ENCODE data around the gene RGS6.
A peak's percentile ranks its signal among the peaks of the same experiment; 100 is the strongest.

RGS6 gene

DNA sequence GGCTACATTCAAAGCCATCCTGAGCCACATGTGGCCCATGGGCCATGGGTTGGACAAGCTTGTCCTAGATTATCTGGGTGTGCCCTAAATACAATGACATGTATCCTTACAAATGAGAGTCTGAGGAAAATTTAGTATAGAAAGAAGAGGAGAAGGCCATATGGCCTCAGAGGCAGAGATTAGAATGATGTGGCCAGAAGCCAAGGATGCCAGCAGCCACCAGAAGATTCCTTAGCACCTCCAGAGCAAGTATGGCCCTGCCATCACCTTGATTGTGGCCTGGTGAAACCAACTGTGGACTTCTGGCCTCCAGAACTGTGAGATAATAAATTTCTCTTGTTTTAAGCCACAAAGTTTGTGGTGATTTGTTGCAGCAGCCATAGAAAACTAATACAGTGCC, 436.9 kb downstream of the RGS6 start:
- Histone ChIP-seq H3K36me3 (ENCODE audit: control insufficient read depth in 4 of 4, insufficient read depth in 4 of 4, low read length in 3 of 4) (no peaks in the 10 kb centered on the region), H3K4me3 (ENCODE audit: control insufficient read depth in 1 of 7, extremely low read depth in 1 of 7, insufficient read depth in 4 of 7, low read depth in 2 of 7, low read length in 6 of 7) (no peak overlapping the region), H3K27ac (ENCODE audit: insufficient read depth in 1 of 2, low read depth in 1 of 2, low read length in 2 of 2, poor library complexity in 1 of 2, severe bottlenecking in 2 of 2) (no peak overlapping the region), H3K9me3 (ENCODE audit: control extremely low read depth in 1 of 5, control insufficient read depth in 4 of 5, insufficient read depth in 2 of 5, low read depth in 1 of 5, low read length in 4 of 5) (peaks cover 0 to 3% (median 2%) of the 10 kb centered on the region in 5 experiments), H3K27me3 (replicated peaks in 2 of 5; ENCODE audit: control insufficient read depth in 4 of 5, insufficient read depth in 5 of 5, low read length in 4 of 5) (no peaks in the 10 kb centered on the region), H3K4me1 (ENCODE audit: control extremely low read depth in 1 of 4, control insufficient read depth in 4 of 4, insufficient read depth in 4 of 4, low read length in 3 of 4) (no peaks in the 10 kb centered on the region)
- POLR2A ChIA-PET, result no interaction called here
- CTCF ChIA-PET, result no interaction called here
- DNase-seq, result no peak

DNA sequence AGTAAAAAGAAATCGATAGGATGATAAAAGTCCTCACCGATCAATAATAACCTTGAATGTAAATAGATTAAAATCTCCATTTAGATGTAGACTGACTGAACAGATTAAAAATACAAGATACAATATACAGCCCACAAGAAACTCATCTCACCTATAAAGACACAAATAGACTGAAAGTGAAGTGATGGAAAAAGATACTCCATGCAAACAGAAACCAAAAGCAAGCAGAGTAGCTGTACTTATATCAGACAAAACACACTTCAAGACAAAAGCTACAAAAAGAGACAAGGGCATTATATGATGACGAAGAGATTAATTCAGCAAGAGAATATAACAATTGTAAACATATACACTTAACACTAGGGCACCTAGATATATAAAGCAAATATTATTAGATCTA, 444.8 kb downstream of the RGS6 start:
- Histone ChIP-seq H3K9me3 (ENCODE audit: control extremely low read depth in 1 of 5, control insufficient read depth in 4 of 5, insufficient read depth in 2 of 5, low read depth in 1 of 5, low read length in 4 of 5) (peaks cover 0 to 10% (median 4%) of the 10 kb centered on the region in 5 experiments), H3K4me1 (ENCODE audit: control extremely low read depth in 1 of 4, control insufficient read depth in 4 of 4, insufficient read depth in 4 of 4, low read length in 3 of 4) (peaks cover 0 to 11% (median 1%) of the 10 kb centered on the region in 4 experiments), H3K27me3 (replicated peaks in 2 of 5; ENCODE audit: control insufficient read depth in 4 of 5, insufficient read depth in 5 of 5, low read length in 4 of 5) (no peaks in the 10 kb centered on the region), H3K27ac (ENCODE audit: insufficient read depth in 1 of 2, low read depth in 1 of 2, low read length in 2 of 2, poor library complexity in 1 of 2, severe bottlenecking in 2 of 2) (no peak overlapping the region), H3K36me3 (ENCODE audit: control insufficient read depth in 4 of 4, insufficient read depth in 4 of 4, low read length in 3 of 4) (no peaks in the 10 kb centered on the region), H3K4me3 (ENCODE audit: control insufficient read depth in 1 of 7, extremely low read depth in 1 of 7, insufficient read depth in 4 of 7, low read depth in 2 of 7, low read length in 6 of 7) (no peak overlapping the region)
- no peak for DNase-seq
- ChIA-PET CTCF (no interaction called here), POLR2A (no interaction called here)
- WGBS (ENCODE audit: insufficient coverage), result no CpG with 5 or more reads among the region's 3 CpGs

DNA sequence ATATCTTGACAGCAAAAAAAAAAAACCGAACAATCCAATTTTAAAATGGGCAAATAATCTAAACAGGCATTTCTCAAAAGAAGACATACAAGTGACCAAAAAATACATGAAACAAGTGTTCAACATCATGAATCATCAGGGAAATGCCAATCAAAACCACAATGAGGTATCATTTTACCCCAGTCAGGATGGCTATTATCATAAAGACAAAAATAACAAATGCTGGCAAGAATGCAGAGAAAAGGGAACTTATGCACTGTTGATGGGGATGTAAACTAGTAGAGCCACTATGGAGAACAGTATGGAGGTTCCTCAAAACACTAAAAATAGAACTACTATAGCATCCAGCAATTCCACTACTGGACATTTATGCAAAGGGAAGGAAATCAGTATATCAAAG, 448.2 kb downstream of the RGS6 start:
- H3K27ac ChIP-seq (ENCODE audit: insufficient read depth in 1 of 2, low read depth in 1 of 2, low read length in 2 of 2, poor library complexity in 1 of 2, severe bottlenecking in 2 of 2), result no peak overlapping the region
- CTCF ChIA-PET, result no interaction called here

DNA sequence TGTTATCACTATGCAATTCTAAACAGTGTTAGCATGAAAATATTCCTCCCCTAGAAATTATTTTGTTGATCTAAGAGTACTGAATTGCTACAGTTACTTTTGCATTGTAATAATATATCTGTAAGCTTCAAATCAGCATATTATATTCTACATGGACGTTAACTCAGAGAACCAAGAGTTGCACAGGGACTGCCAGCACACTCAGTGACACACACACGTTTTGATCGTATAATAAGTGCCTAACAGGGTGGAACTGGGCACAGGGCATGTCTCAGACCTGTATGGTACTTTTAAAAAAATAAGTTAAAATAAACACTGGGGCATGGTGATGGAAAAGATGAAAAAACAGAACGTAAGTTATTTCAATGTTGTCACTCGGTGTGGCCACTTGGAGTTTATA, 451.6 kb downstream of the RGS6 start:
- no peaks in the 10 kb centered on the region for H3K36me3 ChIP-seq (ENCODE audit: control insufficient read depth in 4 of 4, insufficient read depth in 4 of 4, low read length in 3 of 4)
- DNase-seq, result no peak
- H3K9me3 ChIP-seq (ENCODE audit: control extremely low read depth in 1 of 5, control insufficient read depth in 4 of 5, insufficient read depth in 2 of 5, low read depth in 1 of 5, low read length in 4 of 5), result no peaks in the 10 kb centered on the region
- ChIA-PET CTCF (no interaction called here), POLR2A (no interaction called here)
- H3K27ac ChIP-seq (ENCODE audit: insufficient read depth in 1 of 2, low read depth in 1 of 2, low read length in 2 of 2, poor library complexity in 1 of 2, severe bottlenecking in 2 of 2), result no peak overlapping the region
- no peaks in the 10 kb centered on the region for H3K27me3 ChIP-seq (replicated peaks in 2 of 5; ENCODE audit: control insufficient read depth in 4 of 5, insufficient read depth in 5 of 5, low read length in 4 of 5)
- H3K4me1 ChIP-seq (ENCODE audit: control extremely low read depth in 1 of 4, control insufficient read depth in 4 of 4, insufficient read depth in 4 of 4, low read length in 3 of 4), result peaks cover 0 to 11% (median 2%) of the 10 kb centered on the region in 4 experiments
- WGBS (ENCODE audit: insufficient coverage), result 88% methylated on average over 4 of the region's 5 CpGs
- no peak overlapping the region for H3K4me3 ChIP-seq (ENCODE audit: control insufficient read depth in 1 of 7, extremely low read depth in 1 of 7, insufficient read depth in 4 of 7, low read depth in 2 of 7, low read length in 6 of 7)

More for the DNA sequence above, 448.2 kb downstream of the RGS6 start:
- Histone ChIP-seq H3K27me3 (replicated peaks in 2 of 5; ENCODE audit: control insufficient read depth in 4 of 5, insufficient read depth in 5 of 5, low read length in 4 of 5) (no peaks in the 10 kb centered on the region), H3K4me3 (ENCODE audit: control insufficient read depth in 1 of 7, extremely low read depth in 1 of 7, insufficient read depth in 4 of 7, low read depth in 2 of 7, low read length in 6 of 7) (no peak overlapping the region), H3K9me3 (ENCODE audit: control extremely low read depth in 1 of 5, control insufficient read depth in 4 of 5, insufficient read depth in 2 of 5, low read depth in 1 of 5, low read length in 4 of 5) (peaks cover 0 to 6% (median 1%) of the 10 kb centered on the region in 5 experiments), H3K36me3 (ENCODE audit: control insufficient read depth in 4 of 4, insufficient read depth in 4 of 4, low read length in 3 of 4) (no peaks in the 10 kb centered on the region), H3K4me1 (ENCODE audit: control extremely low read depth in 1 of 4, control insufficient read depth in 4 of 4, insufficient read depth in 4 of 4, low read length in 3 of 4) (peaks cover 0 to 11% (median 1%) of the 10 kb centered on the region in 4 experiments)
- POLR2A ChIA-PET, result no interaction called here
- 100% methylated on average over 1 of the region's 1 CpG for WGBS (ENCODE audit: insufficient coverage)
- peak; percentile 15 to 81 (median 74) for DNase-seq

DNA sequence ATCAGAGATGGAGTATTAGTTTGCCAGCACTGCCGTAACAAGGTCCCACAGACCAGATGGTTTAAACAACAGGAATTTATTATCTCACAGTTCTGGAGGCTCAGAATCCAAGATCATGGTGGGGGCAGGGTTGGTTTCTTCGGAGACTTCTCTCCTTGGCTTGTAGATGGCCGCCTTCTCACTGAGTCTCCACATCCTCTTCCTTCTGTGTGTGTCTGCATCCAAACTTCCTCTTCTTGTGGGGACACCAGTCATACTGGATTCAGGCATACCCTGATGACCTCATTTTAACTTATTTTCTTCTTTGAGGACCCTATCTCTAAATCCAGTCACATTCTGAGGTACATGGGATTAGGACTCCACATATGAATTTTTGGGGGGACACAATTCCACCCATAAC, 455.5 kb downstream of the RGS6 start:
- Histone ChIP-seq H3K27me3 (replicated peaks in 2 of 5; ENCODE audit: control insufficient read depth in 4 of 5, insufficient read depth in 5 of 5, low read length in 4 of 5) (no peaks in the 10 kb centered on the region), H3K4me1 (ENCODE audit: control extremely low read depth in 1 of 4, control insufficient read depth in 4 of 4, insufficient read depth in 4 of 4, low read length in 3 of 4) (peaks cover 0 to 2% (median 0%) of the 10 kb centered on the region in 4 experiments), H3K9me3 (ENCODE audit: control extremely low read depth in 1 of 5, control insufficient read depth in 4 of 5, insufficient read depth in 2 of 5, low read depth in 1 of 5, low read length in 4 of 5) (peaks cover 0 to under 1% (median 0%) of the 10 kb centered on the region in 5 experiments), H3K4me3 (ENCODE audit: control insufficient read depth in 1 of 7, extremely low read depth in 1 of 7, insufficient read depth in 4 of 7, low read depth in 2 of 7, low read length in 6 of 7) (no peak overlapping the region), H3K27ac (ENCODE audit: insufficient read depth in 1 of 2, low read depth in 1 of 2, low read length in 2 of 2, poor library complexity in 1 of 2, severe bottlenecking in 2 of 2) (no peak overlapping the region), H3K36me3 (ENCODE audit: control insufficient read depth in 4 of 4, insufficient read depth in 4 of 4, low read length in 3 of 4) (no peaks in the 10 kb centered on the region)
- ChIA-PET CTCF (no interaction called here), POLR2A (no interaction called here)
- DNase-seq, result peak; percentile 22 to 81 (median 72)
- 38% methylated on average over 3 of the region's 3 CpGs for WGBS (ENCODE audit: insufficient coverage)

DNA sequence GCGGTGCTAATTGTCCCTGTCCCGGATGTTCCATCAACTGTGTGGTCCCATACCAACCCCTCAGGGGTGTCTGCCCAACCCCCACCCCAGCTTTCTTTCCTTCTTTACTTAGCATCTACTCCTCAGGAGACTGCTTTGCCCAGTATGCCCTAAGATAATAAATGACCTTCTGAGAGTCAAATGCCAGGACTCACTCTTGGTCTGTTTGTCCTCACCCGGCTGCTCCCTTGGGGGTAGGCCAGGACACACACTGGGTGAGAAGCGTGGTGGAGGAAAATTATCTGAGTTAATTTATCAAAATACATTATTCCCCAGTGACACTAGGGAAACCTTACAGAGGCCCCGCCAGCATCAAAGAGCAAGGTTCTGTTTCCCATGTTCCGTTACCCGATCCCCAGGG, 457.0 kb downstream of the RGS6 start:
- WGBS (ENCODE audit: insufficient coverage), result 100% methylated on average over 5 of the region's 7 CpGs
- no peak for DNase-seq
- Histone ChIP-seq H3K27me3 (replicated peaks in 2 of 5; ENCODE audit: control insufficient read depth in 4 of 5, insufficient read depth in 5 of 5, low read length in 4 of 5) (no peaks in the 10 kb centered on the region), H3K36me3 (ENCODE audit: control insufficient read depth in 4 of 4, insufficient read depth in 4 of 4, low read length in 3 of 4) (no peaks in the 10 kb centered on the region), H3K9me3 (ENCODE audit: control extremely low read depth in 1 of 5, control insufficient read depth in 4 of 5, insufficient read depth in 2 of 5, low read depth in 1 of 5, low read length in 4 of 5) (peaks cover 3 to 8% (median 6%) of the 10 kb centered on the region in 5 experiments), H3K4me3 (ENCODE audit: control insufficient read depth in 1 of 7, extremely low read depth in 1 of 7, insufficient read depth in 4 of 7, low read depth in 2 of 7, low read length in 6 of 7) (no peak overlapping the region), H3K27ac (ENCODE audit: insufficient read depth in 1 of 2, low read depth in 1 of 2, low read length in 2 of 2, poor library complexity in 1 of 2, severe bottlenecking in 2 of 2) (no peak overlapping the region), H3K4me1 (ENCODE audit: control extremely low read depth in 1 of 4, control insufficient read depth in 4 of 4, insufficient read depth in 4 of 4, low read length in 3 of 4) (peaks cover 0 to 2% (median 0%) of the 10 kb centered on the region in 4 experiments)
- ChIA-PET POLR2A (no interaction called here), CTCF (no interaction called here)

DNA sequence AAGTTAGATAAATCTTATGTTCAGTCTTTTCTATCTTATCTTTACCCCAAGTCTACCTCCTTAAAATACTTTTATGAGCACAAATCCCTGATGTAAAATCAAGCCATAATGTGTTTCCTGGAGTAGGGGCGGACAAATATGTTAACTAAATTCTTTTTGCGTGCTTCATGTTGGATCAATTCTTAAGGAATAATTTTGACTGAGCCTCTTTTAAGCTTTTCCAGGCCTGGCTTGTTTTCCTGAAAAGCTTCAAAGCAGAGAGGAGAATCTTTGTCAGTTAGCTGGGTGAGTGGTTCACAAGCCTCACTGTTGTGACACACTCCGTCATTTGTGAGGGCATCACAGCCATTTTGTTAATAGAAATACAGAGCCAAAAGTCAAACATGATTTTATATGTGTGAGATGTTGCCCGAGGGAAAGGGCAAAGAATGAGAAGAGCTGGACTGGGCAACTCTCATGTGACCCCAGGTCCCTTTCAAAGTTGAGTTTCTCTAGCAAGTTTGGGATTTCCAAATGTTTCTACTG, 468.9 kb downstream of the RGS6 start:
- peak; percentile 17 to 75 (median 63) for DNase-seq
- Histone ChIP-seq H3K27me3 (replicated peaks in 2 of 5; ENCODE audit: control insufficient read depth in 4 of 5, insufficient read depth in 5 of 5, low read length in 4 of 5) (no peaks in the 10 kb centered on the region), H3K27ac (ENCODE audit: insufficient read depth in 1 of 2, low read depth in 1 of 2, low read length in 2 of 2, poor library complexity in 1 of 2, severe bottlenecking in 2 of 2) (peak overlapping the region in 1 of 2 experiments; percentile 68), H3K36me3 (ENCODE audit: control insufficient read depth in 4 of 4, insufficient read depth in 4 of 4, low read length in 3 of 4) (no peaks in the 10 kb centered on the region), H3K9me3 (ENCODE audit: control extremely low read depth in 1 of 5, control insufficient read depth in 4 of 5, insufficient read depth in 2 of 5, low read depth in 1 of 5, low read length in 4 of 5) (no peaks in the 10 kb centered on the region), H3K4me3 (ENCODE audit: control insufficient read depth in 1 of 7, extremely low read depth in 1 of 7, insufficient read depth in 4 of 7, low read depth in 2 of 7, low read length in 6 of 7) (peak overlapping the region in 2 of 7 experiments; percentile 25 to 30), H3K4me1 (ENCODE audit: control extremely low read depth in 1 of 4, control insufficient read depth in 4 of 4, insufficient read depth in 4 of 4, low read length in 3 of 4) (peaks cover 12 to 31% (median 24%) of the 10 kb centered on the region in 4 experiments)
- CTCF ChIA-PET, result interaction anchor here (1.0 kb wide), 1 partner anchor 19 kb away, joined by 3 read pairs; no protein-coding TSS in a partner anchor
- 16% methylated on average over 3 of the region's 4 CpGs for WGBS (ENCODE audit: insufficient coverage)
- POLR2A ChIA-PET, result interaction anchor here (0.6 kb wide), 1 partner anchor 39 kb away, joined by 5 read pairs; no protein-coding TSS in a partner anchor
